GM23338 (cell line): Measurements from ENCODE around the gene GLA. TPM values are rescaled to one million over a fixed set of nuclear protein-coding genes. Genes with fewer than 3 reads are reported as not detected.

Experiments
- ATAC-seq: fragments of 200-7000 bp; cut with Tn5 transposase; 3 replicates; pipeline ENCODE4 v1.9.1; 2020
- DNase-seq: peaks from one replicate; pipeline ENCODE4 v3.0.0-alpha.2; 2015; ENCODE audit warnings: low spot score
- H2AFZ ChIP-seq: fragments of 200-600 bp; sonication (generic); 2 replicates; pipeline ENCODE4 v1.8.0; 2016; ENCODE audit warnings: antibody characterized with exemption, mild to moderate bottlenecking, moderate library complexity
- H3F3A ChIP-seq: fragments of 200-600 bp; sonication (generic); replicated peaks from 2 replicates; pipeline ENCODE4 v1.8.0; 2017; ENCODE audit warnings: antibody characterized with exemption, mixed run types, low read depth
- H3K27ac ChIP-seq: fragments of 200-600 bp; sonication (generic); 2 replicates; pipeline ENCODE4 v1.6.1; 2016; ENCODE audit warnings: low read depth
- H3K27me3 ChIP-seq: fragments of 200-600 bp; sonication (generic); 2 replicates; pipeline ENCODE4 v1.8.0; 2016; ENCODE audit warnings: mild to moderate bottlenecking, mixed run types, moderate library complexity; ENCODE audit not compliant: insufficient read depth
- H3K36me3 ChIP-seq: fragments of 200-600 bp; sonication (generic); 2 replicates; pipeline ENCODE4 v1.8.0; 2016; ENCODE audit warnings: mild to moderate bottlenecking; ENCODE audit not compliant: insufficient read depth
- H3K4me1 ChIP-seq: fragments of 200-600 bp; sonication (generic); 2 replicates; pipeline ENCODE4 v1.8.0; 2016; ENCODE audit warnings: mild to moderate bottlenecking, moderate library complexity; ENCODE audit not compliant: insufficient read depth
- H3K4me2 ChIP-seq: fragments of 200-600 bp; sonication (generic); 2 replicates; pipeline ENCODE4 v1.7.1; 2017; ENCODE audit warnings: mixed run types
- H3K4me3 ChIP-seq: fragments of 200-600 bp; sonication (generic); 2 replicates; pipeline ENCODE4 v1.6.1; 2016; ENCODE audit warnings: mixed run types
- H3K79me2 ChIP-seq: fragments of 200-600 bp; sonication (generic); replicated peaks from 2 replicates; pipeline ENCODE4 v1.8.0; 2017; ENCODE audit warnings: mild to moderate bottlenecking; ENCODE audit not compliant: insufficient read depth
- H3K9me2 ChIP-seq: fragments of 200-600 bp; sonication (generic); 2 replicates; pipeline ENCODE4 v1.8.0; 2017; ENCODE audit not compliant: insufficient read depth
- H4K20me1 ChIP-seq: fragments of 200-600 bp; sonication (generic); replicated peaks from 2 replicates; pipeline ENCODE4 v1.8.0; 2017; ENCODE audit warnings: mild to moderate bottlenecking; ENCODE audit not compliant: insufficient read depth
- H3K27ac Mint-ChIP-seq: 2 replicates; pipeline ENCODE4 v1.8.0; 2020; ENCODE audit warnings: inconsistent platforms, mild to moderate bottlenecking, moderate library complexity, mixed read lengths
- H3K27me3 Mint-ChIP-seq: 3 replicates; pipeline ENCODE4 v1.8.0; 2022; ENCODE audit warnings: low read depth, mild to moderate bottlenecking, moderate library complexity, mixed read lengths, inconsistent platforms; ENCODE audit not compliant: insufficient read depth, poor library complexity
- H3K36me3 Mint-ChIP-seq: 3 replicates; pipeline ENCODE4 v1.8.0; 2021; ENCODE audit warnings: low read depth, mild to moderate bottlenecking, inconsistent platforms, moderate library complexity, mixed read lengths
- H3K4me1 Mint-ChIP-seq: 3 replicates; pipeline ENCODE4 v1.8.0; 2020; ENCODE audit warnings: mild to moderate bottlenecking, inconsistent platforms, mixed read lengths
- H3K4me3 Mint-ChIP-seq: 3 replicates; pipeline ENCODE4 v1.8.0; 2021; ENCODE audit warnings: moderate library complexity, mild to moderate bottlenecking, inconsistent platforms, mixed read lengths
- H3K9me3 Mint-ChIP-seq: 3 replicates; pipeline ENCODE4 v1.8.0; 2020; ENCODE audit warnings: moderate library complexity, mild to moderate bottlenecking, inconsistent platforms, mixed read lengths
- CREB1 ChIP-seq: fragments of 250-450 bp; sonication (Bioruptor Pico); IDR thresholded peaks from 2 replicates; pipeline ENCODE4 v1.5.0; 2020; ENCODE audit warnings: low read depth, mild to moderate bottlenecking, moderate library complexity
- EZH2 ChIP-seq: fragments of 200-600 bp; sonication (generic); IDR thresholded peaks from one replicate; pipeline ENCODE4 v1.8.0; 2017; ENCODE audit warnings: antibody characterized with exemption, mild to moderate bottlenecking, low read depth; ENCODE audit not compliant: unreplicated experiment
- EZH2phosphoT487 ChIP-seq: fragments of 200-600 bp; sonication (generic); IDR thresholded peaks from one replicate; pipeline ENCODE4 v1.8.1; 2018; ENCODE audit warnings: antibody characterized with exemption; ENCODE audit not compliant: unreplicated experiment
- JUNB ChIP-seq: IDR thresholded peaks from one replicate; pipeline ENCODE4 v1.6.1; 2016; ENCODE audit warnings: antibody characterized with exemption; ENCODE audit not compliant: unreplicated experiment
- NANOG ChIP-seq: IDR thresholded peaks from 2 replicates; pipeline ENCODE4 v1.6.1; 2016; ENCODE audit warnings: antibody characterized with exemption, borderline replicate concordance
- POLR2AphosphoS5 ChIP-seq: IDR thresholded peaks from 2 replicates; pipeline ENCODE4 v1.6.1; 2016; ENCODE audit warnings: antibody characterized with exemption, low read depth
- REST ChIP-seq: IDR thresholded peaks from one replicate; pipeline ENCODE4 v1.6.1; 2018; ENCODE audit warnings: antibody characterized with exemption; ENCODE audit not compliant: unreplicated experiment
- STAT1 ChIP-seq: IDR thresholded peaks from one replicate; pipeline ENCODE4 v1.6.1; 2016; ENCODE audit warnings: antibody characterized with exemption; ENCODE audit not compliant: unreplicated experiment
- ZNF114 ChIP-seq: fragments of 250-450 bp; sonication (Bioruptor Pico); IDR thresholded peaks from 2 replicates; pipeline ENCODE4 v1.5.0; 2020; ENCODE audit warnings: mild to moderate bottlenecking, moderate library complexity
- ZNF331 ChIP-seq: fragments of 250-450 bp; sonication (Bioruptor Pico); IDR thresholded peaks from 2 replicates; pipeline ENCODE4 v1.5.0; 2020; ENCODE audit warnings: low read depth, mild to moderate bottlenecking, moderate library complexity
- ZNF462 ChIP-seq: fragments of 250-450 bp; sonication (Bioruptor Pico); IDR thresholded peaks from 2 replicates; pipeline ENCODE4 v1.5.0; 2020; ENCODE audit warnings: mild to moderate bottlenecking, moderate library complexity
- polyA plus RNA-seq: library from polyadenylated mRNA; unstranded; fragments of >200 nt; fragmentation: Nextera tagmentation; extraction: Ambion mirVana; gene quantifications from 2 replicates; pipeline ENCODE4 v1.2.1, GENCODE V29; 2016
- total RNA-seq: library from RNA; depleted of rRNA; stranded (reverse); fragments of >200 nt; shearing (Covaris generic); gene quantifications from 2 replicates; pipeline ENCODE4 v1.2.3, GENCODE V29; 2014
- TF ChIP-seq, protein P1 (sequence below), 2 experiments: fragments of 200-600 bp in 1 of 2; sonication (generic) in 1 of 2; conservative IDR thresholded peaks; 2 replicates each; pipeline versions ENCODE4 v1.5.1 to v1.6.1; 2016 to 2017; ENCODE audit warnings: antibody characterized with exemption in 2 of 2, low read depth in 2 of 2, mild to moderate bottlenecking in 2 of 2, moderate library complexity in 1 of 2
- TF ChIP-seq, protein P2 (sequence below): IDR thresholded peaks from 2 replicates; pipeline ENCODE4 v1.6.1; 2016; ENCODE audit warnings: antibody characterized with exemption

GLA gene
- total and polyA plus RNA-seq, 2 experiments from 2014 or later = 34.7 to 44.4 TPM

GRCh38 chrX:101416691-101417090 lies 9.0 kb upstream of the GLA start:
- H3K36me3 Mint-ChIP-seq = peaks cover 30% of the 10 kb centered on the region
- Histone ChIP-seq H3K4me2 (no peak overlapping the region), H3K79me2 (peaks cover 8% of the 10 kb centered on the region), H3K27me3 (no peaks in the 10 kb centered on the region), H3K4me1 (no peaks in the 10 kb centered on the region; the same call in 1 of the 2 replicates), H3K4me3 (no peak overlapping the region), H4K20me1 (no peaks in the 10 kb centered on the region), H3K9me2 (no peaks in the 10 kb centered on the region), H3F3A (no peaks in the 10 kb centered on the region), H3K36me3 (no peaks in the 10 kb centered on the region; the same call in 1 of the 2 replicates), H2AFZ (peak overlapping the region; percentile 23; the same call in 1 of the 2 replicates), H3K27ac (no peak overlapping the region)
- H3K4me1 Mint-ChIP-seq = peaks cover 27% of the 10 kb centered on the region
- H3K4me3 Mint-ChIP-seq = no peak overlapping the region
- H3K27ac Mint-ChIP-seq = no peak overlapping the region
- H3K27me3 Mint-ChIP-seq = peaks cover 10% of the 10 kb centered on the region
- ATAC-seq (no peak), DNase-seq (no peak)
- TF ChIP-seq EZH2 = no peak
- no peak for TF ChIP-seq CREB1 (CRISPR knock-in tag)
- no peak for TF ChIP-seq ZNF331 (CRISPR knock-in tag)
- TF ChIP-seq JUNB = no peak
- no peak for TF ChIP-seq REST
- no peak for TF ChIP-seq STAT1
- TF ChIP-seq, protein P1, sequence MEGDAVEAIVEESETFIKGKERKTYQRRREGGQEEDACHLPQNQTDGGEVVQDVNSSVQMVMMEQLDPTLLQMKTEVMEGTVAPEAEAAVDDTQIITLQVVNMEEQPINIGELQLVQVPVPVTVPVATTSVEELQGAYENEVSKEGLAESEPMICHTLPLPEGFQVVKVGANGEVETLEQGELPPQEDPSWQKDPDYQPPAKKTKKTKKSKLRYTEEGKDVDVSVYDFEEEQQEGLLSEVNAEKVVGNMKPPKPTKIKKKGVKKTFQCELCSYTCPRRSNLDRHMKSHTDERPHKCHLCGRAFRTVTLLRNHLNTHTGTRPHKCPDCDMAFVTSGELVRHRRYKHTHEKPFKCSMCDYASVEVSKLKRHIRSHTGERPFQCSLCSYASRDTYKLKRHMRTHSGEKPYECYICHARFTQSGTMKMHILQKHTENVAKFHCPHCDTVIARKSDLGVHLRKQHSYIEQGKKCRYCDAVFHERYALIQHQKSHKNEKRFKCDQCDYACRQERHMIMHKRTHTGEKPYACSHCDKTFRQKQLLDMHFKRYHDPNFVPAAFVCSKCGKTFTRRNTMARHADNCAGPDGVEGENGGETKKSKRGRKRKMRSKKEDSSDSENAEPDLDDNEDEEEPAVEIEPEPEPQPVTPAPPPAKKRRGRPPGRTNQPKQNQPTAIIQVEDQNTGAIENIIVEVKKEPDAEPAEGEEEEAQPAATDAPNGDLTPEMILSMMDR (conservative IDR thresholded peaks at IDR 0.05; ENCODE audit: low read depth in 2 of 2) = no peak
- no peak for TF ChIP-seq EZH2phosphoT487
- TF ChIP-seq ZNF114 (CRISPR knock-in tag) = no peak
- TF ChIP-seq POLR2AphosphoS5 = no peak
- TF ChIP-seq ZNF462 (CRISPR knock-in tag) = no peak
- TF ChIP-seq, protein P2, sequence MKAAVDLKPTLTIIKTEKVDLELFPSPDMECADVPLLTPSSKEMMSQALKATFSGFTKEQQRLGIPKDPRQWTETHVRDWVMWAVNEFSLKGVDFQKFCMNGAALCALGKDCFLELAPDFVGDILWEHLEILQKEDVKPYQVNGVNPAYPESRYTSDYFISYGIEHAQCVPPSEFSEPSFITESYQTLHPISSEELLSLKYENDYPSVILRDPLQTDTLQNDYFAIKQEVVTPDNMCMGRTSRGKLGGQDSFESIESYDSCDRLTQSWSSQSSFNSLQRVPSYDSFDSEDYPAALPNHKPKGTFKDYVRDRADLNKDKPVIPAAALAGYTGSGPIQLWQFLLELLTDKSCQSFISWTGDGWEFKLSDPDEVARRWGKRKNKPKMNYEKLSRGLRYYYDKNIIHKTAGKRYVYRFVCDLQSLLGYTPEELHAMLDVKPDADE = no peak
- no peak for TF ChIP-seq NANOG
- no peaks in the 10 kb centered on the region for H3K9me3 Mint-ChIP-seq
